GM21717 (cell line): ENCODE measurements around the gene TMSB15C.
"Not testable (repeated sequence)": the region's sequence is repeated elsewhere in the genome, so short reads cannot be mapped to it uniquely, and the experiment has no call there.

Experiments used
- ATAC-seq: cut with Tn5 transposase; IDR thresholded peaks from one replicate; pipeline ENCODE4 v1.9.1; 2021; ENCODE audit warnings: mild to moderate bottlenecking, moderate library complexity; ENCODE audit not compliant: unreplicated experiment

TMSB15C gene

GRCh38 chrX:104075778-104076445, at the start of gene TMSB15C:
TMSB15C (minus strand) TSS chrX:104076236.
- peak; percentile 99 for ATAC-seq

DNA sequence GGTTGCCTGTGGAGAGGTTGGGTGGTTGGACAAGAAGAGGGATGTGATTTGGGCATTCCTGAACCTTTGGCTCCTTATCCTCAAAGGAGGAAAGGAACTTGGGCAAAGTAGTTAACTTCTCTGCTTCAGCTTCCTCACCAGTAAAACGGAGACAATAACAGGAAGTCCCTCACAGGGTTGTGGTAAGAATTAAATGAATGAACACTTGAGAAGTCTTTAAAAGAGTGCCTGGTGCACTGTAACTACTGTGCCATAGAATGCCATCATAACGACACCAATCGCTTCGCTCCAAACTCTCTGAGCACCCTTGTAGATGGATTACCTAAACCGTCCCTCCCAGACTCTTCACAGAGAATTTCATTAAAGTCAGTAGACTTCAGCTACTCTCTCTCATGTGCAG, 46.8 kb upstream of the TMSB15C start:
- ATAC-seq: no peak

GRCh38 chrX:104118765-104119164, 42.7 kb upstream of the TMSB15C start:
- no peak for ATAC-seq

GRCh38 chrX:104117759-104118158, 41.7 kb upstream of the TMSB15C start:
- no peak for ATAC-seq

DNA sequence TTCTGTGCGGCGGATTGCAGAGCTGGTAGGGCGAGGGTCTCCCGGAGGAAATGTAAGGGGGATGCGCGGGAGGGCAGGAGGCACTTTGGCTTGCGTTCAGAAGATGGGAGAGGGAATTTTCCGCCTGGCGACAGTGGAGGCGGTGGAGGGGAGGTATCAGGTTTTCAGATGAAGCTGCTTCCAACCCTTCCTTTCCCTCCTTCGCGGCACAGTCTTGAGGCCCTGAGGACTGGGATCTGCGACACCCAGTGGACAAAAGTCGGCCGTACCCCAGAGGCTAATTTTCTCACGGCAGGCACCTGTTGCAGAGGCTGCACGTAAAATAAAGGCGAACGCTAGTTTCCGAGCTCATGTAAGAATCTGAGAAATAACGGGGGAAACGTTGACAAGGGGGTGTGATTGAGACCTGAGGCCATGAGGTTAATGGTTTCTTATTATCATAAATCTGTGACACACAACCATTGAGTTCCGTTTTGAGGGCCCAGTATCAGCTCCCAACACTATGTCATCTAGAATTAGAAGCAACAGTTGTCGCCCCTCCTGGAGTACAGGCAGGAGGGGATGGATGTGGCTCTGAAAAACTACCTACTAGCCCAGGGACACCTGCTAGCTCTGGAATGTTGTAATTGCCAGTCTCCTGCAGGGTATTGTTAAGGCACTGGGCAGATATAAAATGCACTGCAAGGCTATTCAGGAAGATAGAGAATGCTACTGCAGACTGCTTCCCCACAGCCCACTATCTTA, 37.4 kb upstream of the TMSB15C start:
- ATAC-seq: peak; percentile 60

DNA sequence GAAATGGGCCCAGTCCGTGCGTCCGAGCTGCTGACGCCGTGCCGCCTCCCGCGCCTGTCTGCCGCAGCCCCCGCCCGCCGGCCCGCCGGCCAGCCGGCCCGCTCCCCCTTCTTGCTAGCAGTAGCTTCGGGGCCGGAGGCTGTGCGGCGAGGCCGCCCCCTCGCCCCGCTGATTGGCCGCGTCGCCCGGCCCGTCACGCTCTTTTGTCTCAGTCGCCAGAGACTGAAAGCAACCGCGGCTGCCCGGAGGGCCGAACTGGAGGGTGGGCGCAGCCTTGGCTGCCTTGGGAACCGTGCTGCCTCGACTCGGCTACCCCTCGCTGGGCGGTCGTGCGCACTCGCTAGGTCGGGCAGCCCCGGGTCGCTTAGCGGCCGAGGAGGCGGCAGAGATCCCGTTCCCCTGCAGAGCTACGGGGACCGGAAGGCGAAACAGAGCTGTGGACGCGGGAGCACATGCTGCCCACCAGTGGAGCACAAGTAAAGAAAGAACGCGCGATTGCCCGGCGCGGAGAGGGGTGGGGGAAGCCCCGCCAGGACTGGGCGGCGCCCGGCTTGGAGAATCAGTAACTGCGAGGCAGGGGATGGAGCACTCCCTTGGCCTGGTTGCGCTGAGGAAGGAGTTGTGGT, 36.4 kb upstream of the TMSB15C start, which contains the start of gene ZCCHC18:
TSS of gene ZCCHC18 (plus strand) at position 198 of the 626 bp plus-strand sequence. CDS start 1,589 bp downstream, outside the sequence.
- peak; percentile 70 for ATAC-seq

GRCh38 chrX:104110491-104111240, 34.6 kb upstream of the TMSB15C start:
- ATAC-seq: peak; percentile 49

DNA sequence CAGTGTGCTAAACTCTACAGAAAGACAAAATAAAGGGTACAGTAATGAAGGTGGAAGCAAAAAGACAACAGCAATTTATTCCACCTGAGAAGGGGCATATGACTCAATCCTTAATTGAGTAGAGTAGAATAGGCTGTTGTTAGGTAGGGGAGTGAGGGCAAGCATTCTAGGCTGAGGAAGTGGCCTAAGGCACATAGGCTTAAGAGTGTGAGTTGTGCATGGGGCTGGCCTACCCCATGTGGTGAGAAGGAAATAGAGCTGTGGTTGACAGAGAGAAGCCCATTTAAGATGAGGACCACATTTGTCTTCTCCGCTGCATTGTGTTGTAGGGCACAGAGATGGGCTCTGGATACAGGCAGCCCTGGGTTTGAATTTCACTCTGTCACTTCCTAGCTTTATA, 32.9 kb upstream of the TMSB15C start:
- no peak for ATAC-seq

- no peak for ATAC-seq
Measured at GRCh38 chrX:104105330-104106262, 29.6 kb upstream of the TMSB15C start.

DNA sequence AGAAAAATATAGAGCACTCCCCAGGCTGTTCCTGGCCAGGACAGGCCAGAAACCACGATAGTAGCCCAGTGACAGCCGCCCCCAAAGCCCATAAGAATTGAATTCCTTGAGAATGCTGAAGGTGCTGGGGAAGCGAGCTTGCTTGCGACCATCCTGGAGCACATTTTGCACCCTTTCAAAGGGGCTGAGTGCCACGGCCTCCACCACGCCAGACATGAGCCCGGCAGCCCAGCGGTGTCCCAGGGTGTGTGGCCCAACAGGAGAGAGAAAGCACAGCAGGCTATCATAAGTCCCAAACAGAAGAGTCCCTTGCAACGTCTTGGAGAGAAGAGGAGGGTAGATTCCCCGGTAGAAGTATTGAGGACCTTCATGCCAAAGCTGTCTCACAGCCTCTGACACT, 28.6 kb upstream of the TMSB15C start:
- ATAC-seq: no peak

DNA sequence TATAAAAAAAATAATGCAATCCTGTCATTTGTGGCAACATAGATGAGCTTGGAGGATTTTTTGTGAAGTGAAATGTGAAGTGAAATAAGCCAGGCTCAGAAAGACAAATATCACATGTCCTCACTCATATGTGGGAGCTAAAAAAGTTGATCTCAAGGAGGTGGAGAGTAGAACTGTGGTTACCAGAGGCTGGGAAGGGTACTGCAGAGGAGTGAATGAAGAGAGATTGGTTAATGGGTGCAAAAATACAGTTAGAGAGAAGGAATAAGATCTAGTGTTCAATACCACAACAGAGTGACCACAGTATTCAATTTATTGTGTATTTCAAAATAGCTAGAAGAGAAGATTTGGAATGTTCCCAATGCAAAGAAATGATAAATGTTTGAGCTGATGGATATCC, 22.9 kb upstream of the TMSB15C start:
- no peak for ATAC-seq

- ATAC-seq: peak; percentile 79
Measured at GRCh38 chrX:104098151-104098808, 22.2 kb upstream of the TMSB15C start.

GRCh38 chrX:104085919-104086318, 9.9 kb upstream of the TMSB15C start:
- ATAC-seq: no peak

DNA sequence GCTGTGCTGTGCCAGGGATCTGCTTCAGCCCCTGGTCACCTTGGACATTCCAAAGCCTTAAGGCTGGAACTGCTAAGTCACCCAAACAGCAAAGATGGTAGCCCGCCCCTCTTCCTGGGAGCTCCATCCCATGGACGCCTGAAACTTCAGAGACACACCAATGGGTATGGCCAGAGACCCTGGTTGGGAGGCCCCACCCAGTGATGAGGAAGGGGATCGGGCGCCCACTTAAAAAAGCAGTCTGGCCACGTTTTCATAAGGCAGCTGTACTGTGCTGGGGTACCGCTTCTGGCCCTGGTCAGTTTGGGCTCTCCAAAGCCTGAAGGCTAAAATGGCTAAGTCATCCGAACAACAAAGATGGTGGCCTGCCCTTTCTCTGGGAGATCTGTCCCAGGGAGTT, 9.4 kb upstream of the TMSB15C start:
- ATAC-seq: no peak

DNA sequence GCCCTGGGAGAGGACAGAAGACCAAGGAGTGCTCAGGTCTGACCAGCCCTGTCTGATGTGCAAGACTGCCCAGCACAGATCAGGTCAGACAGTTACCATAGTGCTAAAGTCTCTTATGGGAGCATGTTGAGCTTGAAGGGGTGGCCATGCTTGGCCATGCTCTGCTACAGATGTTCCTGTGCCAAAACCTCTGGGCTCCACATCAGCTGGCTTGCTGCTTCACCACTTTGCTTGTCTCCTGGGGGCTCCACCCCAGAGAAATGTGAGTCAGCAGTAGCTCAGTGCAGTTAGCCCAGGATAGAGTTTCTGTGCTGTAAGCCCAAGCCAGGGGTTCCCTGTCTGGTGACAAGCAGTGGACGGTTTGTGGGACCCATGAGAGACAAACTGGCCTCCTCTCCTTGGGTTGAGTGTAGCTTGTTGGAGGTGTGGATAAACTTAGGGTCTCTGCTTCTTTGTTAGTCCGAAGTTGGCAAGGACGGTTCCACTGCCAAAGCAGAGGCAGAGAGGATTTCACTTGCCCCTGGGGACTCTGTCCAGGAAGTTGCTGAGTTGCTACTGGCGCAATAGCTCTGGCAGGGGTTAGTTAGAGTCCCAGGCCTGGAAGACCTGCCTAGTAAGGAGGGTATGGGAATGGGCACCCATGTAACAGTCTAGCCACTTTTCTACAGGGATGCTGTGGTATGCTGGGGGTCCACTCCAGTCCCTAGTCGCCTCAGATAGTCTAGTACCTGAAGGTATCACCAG, 8.7 kb upstream of the TMSB15C start:
- ATAC-seq: no peak

DNA sequence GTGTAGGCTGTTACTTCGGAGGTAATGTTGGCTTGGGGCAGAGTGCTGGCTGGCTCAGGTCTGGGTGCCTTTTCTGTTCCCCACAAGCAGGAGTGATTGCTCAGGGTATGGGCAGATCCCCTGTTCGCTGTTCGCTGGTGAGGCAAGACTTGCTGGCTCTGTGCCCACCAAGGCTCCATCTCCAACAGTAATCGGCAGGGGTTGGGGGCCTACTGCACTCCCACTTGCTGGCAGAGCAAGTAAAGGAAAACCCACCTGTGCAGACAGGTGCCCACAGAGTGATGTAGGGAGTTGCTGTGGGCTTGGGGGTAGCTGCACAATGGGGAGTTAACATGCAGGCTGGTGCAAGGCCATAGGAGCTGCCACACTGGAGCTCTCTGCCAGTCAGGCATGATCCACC, 8.0 kb upstream of the TMSB15C start:
- no peak for ATAC-seq

DNA sequence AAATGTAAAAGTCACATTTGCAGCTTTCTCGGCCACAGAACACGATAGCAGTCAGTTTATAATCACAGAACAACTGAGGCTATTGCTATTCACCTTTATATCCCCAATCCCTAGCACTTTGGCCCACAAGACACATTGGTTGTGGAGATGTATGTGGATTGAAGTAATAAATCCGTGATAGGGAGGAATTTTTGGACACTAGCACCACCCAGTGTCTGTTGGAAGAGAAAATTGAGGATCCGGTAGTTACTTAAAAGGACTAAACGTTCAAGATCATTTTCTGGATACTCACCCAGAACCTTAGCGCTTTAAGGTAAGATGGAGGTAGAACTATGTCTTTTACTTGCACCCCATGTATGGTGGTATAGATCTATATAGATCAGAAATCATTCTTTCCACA, 1.8 kb upstream of the TMSB15C start:
- ATAC-seq: not testable (repeated sequence)

- ATAC-seq: not testable (repeated sequence)
Measured at GRCh38 chrX:104062636-104063035, 13.4 kb downstream of the TMSB15C start.

DNA sequence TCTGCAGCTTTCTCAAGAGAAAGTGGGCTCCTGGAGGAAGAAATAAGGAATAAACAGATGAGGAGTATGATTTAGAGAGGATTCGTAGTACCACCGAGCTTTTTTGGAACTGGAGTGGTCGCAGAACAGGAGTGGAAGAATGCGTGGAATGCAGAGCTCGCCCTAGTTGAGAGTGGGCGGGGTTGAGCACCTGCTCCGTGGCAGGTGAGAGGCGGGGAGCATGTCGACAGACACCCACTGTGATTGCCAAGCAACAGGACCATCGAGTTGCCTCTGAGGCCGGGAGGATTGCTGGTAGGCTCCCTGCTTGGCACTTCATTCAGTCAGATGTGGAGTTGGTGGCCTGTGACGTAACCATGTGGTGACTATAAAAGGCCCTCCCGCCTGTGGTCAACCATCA, 21.1 kb downstream of the TMSB15C start:
- not testable (repeated sequence) for ATAC-seq
